NT2/D1 (cell line): ENCODE data around the gene GHDC.
A peak's percentile ranks its signal among the peaks of the same experiment; 100 is the strongest.

Experiments used
- DNase-seq: peaks from one replicate; pipeline ENCODE4 v3.0.0-alpha.2; 2011; ENCODE audit warnings: low read depth, low spot score
- H3K27me3 ChIP-seq: 2 replicates; pipeline ENCODE4 v1.6.0; 2011; ENCODE audit warnings: mild to moderate bottlenecking; ENCODE audit not compliant: insufficient read length, insufficient read depth
- H3K36me3 ChIP-seq: 2 replicates; pipeline ENCODE4 v1.6.1; 2011; ENCODE audit warnings: mild to moderate bottlenecking, low read length, mixed read lengths; ENCODE audit not compliant: insufficient read depth, insufficient read length
- H3K4me1 ChIP-seq: 2 replicates; pipeline ENCODE4 v1.5.1; 2011; ENCODE audit not compliant: insufficient read depth, insufficient read length
- H3K4me3 ChIP-seq: 2 replicates; pipeline ENCODE4 v1.5.1; 2011; ENCODE audit warnings: low read depth; ENCODE audit not compliant: insufficient read length
- H3K9ac ChIP-seq: 2 replicates; pipeline ENCODE4 v1.6.0; 2011; ENCODE audit warnings: low read depth; ENCODE audit not compliant: insufficient read length
- H3K9me3 ChIP-seq: 2 replicates; pipeline ENCODE4 v1.5.1; 2011; ENCODE audit warnings: mild to moderate bottlenecking, low read length; ENCODE audit not compliant: insufficient read depth
- SUZ12 ChIP-seq: IDR thresholded peaks from 2 replicates; pipeline ENCODE4 v1.6.1; 2011; ENCODE audit not compliant: insufficient read length, insufficient read depth; ENCODE audit errors: extremely low read depth
- YY1 ChIP-seq: IDR thresholded peaks from 2 replicates; pipeline ENCODE4 v1.6.1; 2011; ENCODE audit not compliant: insufficient read length, insufficient read depth
- ZNF274 ChIP-seq: IDR thresholded peaks from 2 replicates; pipeline ENCODE4 v1.6.1; 2011; ENCODE audit warnings: mild to moderate bottlenecking, low read depth, low read length

The GHDC gene

DNA sequence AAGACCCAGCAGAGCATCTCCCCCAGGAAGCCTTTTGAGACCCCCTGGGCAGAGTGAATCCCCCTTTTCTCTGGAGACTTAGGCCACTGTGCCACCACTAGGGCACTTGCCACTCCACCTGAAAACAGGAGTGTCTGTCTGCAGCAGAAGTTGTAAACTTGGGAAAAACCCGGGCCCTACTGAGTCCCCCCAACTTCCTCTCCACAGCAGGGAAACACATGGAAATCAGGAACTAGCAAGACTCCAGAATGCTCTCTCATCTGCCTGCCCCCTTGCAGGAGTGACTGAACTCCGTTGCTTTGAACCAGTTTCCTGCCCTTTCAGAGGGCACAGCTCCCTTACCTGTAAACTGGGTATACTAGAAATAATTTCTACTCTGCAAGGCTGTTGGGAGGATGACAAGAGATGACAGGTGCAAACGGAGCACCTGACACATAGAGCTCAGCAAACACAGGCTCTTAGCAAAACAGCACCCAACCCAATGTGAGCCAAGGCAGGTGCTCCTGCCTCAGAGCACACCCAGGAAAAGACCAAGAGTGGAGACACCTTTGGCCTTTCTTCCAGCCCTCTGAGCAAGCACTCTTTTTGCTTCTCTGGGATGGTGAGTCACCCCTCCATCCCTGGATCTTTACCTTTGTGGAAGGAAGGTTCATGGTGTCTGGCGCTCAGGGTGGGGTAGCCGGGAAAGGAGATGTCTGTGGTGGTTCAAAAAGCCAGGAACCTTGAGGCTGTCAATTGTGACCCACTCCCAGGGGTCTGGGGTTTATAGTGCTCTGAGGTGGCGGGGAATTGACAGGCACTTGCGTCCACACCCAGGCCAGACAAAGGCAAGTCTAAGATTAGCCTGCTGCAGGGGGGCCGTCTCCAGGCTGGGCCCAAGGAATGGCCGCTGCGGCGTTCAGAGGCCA lies 9.3 kb downstream of the GHDC start, which contains the start of gene HCRT:
HCRT (minus strand) TSS at position 740 of the 908 bp plus-strand sequence; CDS start at position 653, 87 bp downstream.
- Histone ChIP-seq H3K4me3 (peak within 1 kb of the TSS; percentile 51), H3K4me1 (peaks cover 27% of the 10 kb centered on the region), H3K9ac (peak within 1 kb of the TSS; percentile 33)

DNA sequence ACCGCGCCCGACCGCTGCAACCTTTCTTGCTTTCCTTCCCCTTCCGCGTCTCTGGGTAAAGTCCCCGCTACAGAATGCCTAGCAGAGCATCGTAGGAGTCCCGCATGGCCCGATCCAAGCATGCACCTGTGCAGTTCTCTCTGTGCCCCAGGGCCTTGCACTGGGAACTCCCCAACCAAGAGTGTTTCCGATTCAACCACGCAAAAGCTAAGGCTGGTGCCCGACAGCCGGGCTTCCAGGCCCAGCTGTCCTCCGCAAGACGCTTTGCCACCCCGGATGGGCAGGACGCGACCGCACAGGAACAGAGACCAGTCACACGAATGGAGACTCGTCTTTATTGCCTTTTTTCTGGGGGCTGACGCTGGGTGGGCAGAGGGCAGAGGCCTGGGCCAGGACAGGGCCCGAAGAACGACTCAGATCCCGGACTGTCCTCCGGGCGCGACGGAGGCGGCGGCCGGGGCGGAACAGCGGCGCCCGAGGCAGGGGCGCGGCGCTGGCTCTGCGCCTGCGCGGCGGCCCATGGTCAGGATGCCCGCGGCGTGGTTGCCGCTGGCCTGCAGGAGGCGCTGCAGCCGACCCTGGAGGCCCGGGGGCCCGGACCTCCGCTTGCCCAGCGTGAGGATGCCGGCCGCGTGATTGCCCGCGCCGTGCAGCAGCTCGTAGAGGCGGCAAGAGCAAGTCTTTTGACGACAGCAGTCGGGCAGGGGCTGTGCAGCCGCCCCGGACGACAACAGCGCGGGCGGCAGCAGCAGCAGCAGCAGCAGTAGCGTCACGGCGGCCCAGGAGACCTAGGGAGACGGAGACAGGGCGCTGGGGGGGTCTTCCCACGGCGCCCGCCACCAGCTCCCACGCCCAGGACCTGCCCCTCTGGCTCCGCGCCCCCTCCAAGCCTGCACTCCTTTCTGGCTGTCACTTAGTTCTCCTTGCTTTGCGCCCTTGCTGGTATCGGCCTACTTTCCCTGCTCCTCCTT lies 10.3 kb downstream of the GHDC start:
- TF ChIP-seq ZNF274 (no peak), SUZ12 (no peak), YY1 (no peak)
- Histone ChIP-seq H3K27me3 (peaks cover 67% of the 10 kb centered on the region), H3K4me1 (peaks cover 29% of the 10 kb centered on the region), H3K36me3 (no peaks in the 10 kb centered on the region), H3K9me3 (no peaks in the 10 kb centered on the region), H3K9ac (peak overlapping the region; percentile 63), H3K4me3 (peak overlapping the region; percentile 51)
- DNase-seq: peak; percentile 62

More for the DNA sequence above, 9.3 kb downstream of the GHDC start, which contains the start of gene HCRT:
- H3K9me3 ChIP-seq: no peaks in the 10 kb centered on the region
- H3K36me3 ChIP-seq: no peaks in the 10 kb centered on the region
- TF ChIP-seq SUZ12 (no peak), ZNF274 (no peak), YY1 (no peak)
- peaks cover 58% of the 10 kb centered on the region for H3K27me3 ChIP-seq
- DNase-seq: no peak

DNA sequence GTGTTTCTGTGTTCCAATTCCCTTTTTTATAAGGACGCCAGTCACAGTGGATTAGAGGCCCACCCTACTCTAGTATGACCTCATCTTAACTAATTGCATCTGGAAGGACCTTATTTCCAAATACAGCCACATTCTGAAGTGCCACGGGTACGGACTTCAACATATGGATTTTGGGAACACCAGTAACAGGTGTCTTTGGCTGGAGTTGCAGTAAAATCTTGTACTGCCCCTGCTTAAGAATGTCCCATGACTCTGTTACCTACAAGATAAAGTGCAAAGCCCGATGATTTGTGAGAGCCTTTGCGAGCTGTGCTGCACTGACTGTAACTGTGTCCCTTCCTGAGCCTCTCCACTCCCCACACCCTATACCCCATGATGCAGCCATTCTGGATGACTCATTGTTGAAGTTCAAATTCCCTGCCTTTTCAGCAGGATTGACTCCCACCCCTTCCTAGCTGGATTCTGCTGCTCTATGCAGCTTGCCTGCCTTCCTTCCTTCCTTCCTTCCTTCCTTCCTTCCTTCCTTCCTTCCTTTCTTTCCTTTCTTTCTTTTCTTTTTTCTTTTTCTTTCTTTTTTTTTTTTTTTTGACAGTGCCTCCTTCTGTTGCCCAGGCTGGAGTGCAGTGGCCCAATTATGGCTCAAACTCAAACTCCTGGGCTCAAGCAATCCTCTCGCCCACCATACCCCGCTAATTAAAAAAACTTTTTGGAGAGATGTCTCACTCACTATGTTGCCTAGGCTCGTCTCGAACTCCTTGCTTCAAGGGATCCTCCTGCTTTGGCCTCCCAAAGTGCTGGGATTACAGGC lies 11.2 kb downstream of the GHDC start:
- Histone ChIP-seq H3K4me1 (peaks cover 29% of the 10 kb centered on the region), H3K9me3 (no peaks in the 10 kb centered on the region), H3K9ac (peak overlapping the region; percentile 63), H3K4me3 (peak overlapping the region; percentile 51), H3K36me3 (no peaks in the 10 kb centered on the region), H3K27me3 (peaks cover 76% of the 10 kb centered on the region)
- no peak for DNase-seq
- TF ChIP-seq YY1 (no peak), SUZ12 (no peak), ZNF274 (no peak)

DNA sequence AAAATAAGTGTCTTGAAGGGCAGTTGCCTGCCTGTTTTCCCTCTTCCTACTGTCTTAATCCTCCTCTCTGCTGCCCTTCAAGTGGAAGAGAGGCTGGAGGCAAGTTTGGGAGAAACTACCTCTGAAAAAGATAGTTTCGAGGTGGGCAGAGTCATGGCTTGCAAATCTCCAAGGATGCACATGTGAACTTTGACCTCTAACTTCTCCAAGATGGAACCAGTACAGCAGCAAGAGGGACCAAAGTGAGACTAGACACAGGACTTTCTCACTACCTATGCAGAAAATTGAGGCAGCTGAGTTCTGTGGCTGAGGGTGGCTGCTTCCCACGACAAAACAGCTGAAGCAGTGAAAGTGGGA lies 12.5 kb downstream of the GHDC start:
- TF ChIP-seq YY1 (no peak), SUZ12 (no peak), ZNF274 (no peak)
- H3K27me3 ChIP-seq: peaks cover 84% of the 10 kb centered on the region
- no peaks in the 10 kb centered on the region for H3K9me3 ChIP-seq
- no peak overlapping the region for H3K9ac ChIP-seq
- no peaks in the 10 kb centered on the region for H3K36me3 ChIP-seq
- no peak for DNase-seq
- H3K4me3 ChIP-seq: no peak overlapping the region
- peaks cover 25% of the 10 kb centered on the region for H3K4me1 ChIP-seq

DNA sequence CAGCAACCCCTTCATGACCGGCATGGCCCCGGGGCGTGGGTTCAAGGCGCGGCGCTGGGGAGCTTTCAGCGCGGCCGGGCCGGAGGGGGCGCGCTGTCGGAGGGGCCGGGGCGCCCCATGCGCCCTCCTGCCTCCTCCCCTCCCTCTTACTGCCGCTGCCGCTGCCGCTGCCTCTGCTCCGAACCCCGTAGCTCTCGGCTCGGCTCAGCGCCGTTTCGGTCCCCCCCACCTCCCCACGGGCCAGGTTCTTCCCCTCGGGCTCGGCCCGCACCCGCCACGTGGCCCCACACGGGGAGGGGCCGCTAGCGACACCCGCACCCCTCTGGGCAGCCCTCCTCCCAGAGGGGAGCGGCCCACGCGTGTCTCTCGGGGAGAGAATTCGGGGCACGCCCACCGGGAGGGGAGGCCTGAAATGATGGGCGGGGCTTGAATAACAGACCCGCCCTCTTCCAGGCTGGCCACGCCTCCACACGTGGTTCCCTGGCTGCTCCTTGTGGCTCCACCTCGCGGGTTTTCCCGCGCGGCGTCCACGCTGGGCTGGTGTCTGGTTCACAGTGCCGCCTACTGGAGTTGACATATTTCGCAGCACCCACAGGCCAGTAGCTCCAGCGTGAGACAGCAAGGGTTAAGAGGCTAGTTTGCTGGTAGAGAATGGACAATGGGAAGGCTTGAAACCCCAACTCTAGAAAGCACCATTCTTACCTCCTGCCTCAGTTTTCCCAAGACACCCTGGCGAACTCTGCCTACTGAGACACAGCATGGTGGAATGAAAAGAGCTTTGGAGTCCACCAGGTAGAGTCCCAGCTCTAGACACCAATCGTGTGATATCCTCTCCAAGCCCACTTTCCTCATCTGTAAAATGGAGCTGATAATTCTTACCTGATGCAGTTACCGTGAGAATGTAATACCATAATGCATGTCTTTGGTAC lies 13.1 kb downstream of the GHDC start, which contains the start of gene KCNH4:
KCNH4 (minus strand) TSS at position 221 of the 929 bp plus-strand sequence; CDS start at position 24, 197 bp downstream.
- H3K36me3 ChIP-seq: no peaks in the 10 kb centered on the region
- DNase-seq: no peak
- peak within 1 kb of the TSS; percentile 55 for H3K4me3 ChIP-seq
- H3K4me1 ChIP-seq: peaks cover 25% of the 10 kb centered on the region
- no peaks in the 10 kb centered on the region for H3K9me3 ChIP-seq
- peaks cover 84% of the 10 kb centered on the region for H3K27me3 ChIP-seq
- TF ChIP-seq YY1 (no peak), ZNF274 (no peak), SUZ12 (no peak)
- H3K9ac ChIP-seq: peak within 1 kb of the TSS; percentile 68

DNA sequence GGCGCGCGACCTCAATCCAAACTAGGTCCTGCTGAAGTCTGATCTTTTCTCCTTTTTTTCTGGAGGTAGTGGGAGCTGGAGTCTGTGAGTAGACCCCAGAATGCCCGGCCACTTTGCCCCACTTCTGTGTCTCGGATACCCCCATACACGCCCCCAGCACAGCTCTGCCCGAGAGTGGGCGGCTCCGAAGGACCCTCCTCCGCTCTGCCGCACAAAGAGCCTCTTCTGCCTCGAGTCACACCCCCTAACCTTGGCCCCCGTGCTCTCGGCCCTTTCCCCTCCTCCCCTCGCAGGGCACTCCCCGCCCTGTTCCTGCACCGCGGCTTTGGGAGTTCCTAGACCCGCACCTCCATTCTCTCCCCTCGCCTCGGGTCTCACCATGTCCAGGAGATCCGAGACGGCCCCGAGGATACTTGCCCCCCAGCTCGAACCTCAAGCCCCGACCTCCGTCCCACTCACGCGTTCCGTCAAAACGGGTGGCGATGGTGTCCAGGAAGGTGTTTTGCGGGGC lies 13.8 kb downstream of the GHDC start:
- no peaks in the 10 kb centered on the region for H3K36me3 ChIP-seq
- DNase-seq: no peak
- H3K4me3 ChIP-seq: peak overlapping the region; percentile 55
- H3K9me3 ChIP-seq: no peaks in the 10 kb centered on the region
- peak overlapping the region; percentile 68 for H3K9ac ChIP-seq
- TF ChIP-seq SUZ12: no peak
- TF ChIP-seq YY1: no peak
- no peak for TF ChIP-seq ZNF274
- H3K27me3 ChIP-seq: peaks cover 79% of the 10 kb centered on the region
- peaks cover 21% of the 10 kb centered on the region for H3K4me1 ChIP-seq
